T-helper 2 cell treated with Interferon-gamma antibody and Interleukin-4, amounts not matched to agents 100 ng/mL and 5 ng/mL, for 36 hours (primary cell): Measurements from ENCODE around the gene DEGS1. TPM values are rescaled to one million over a fixed set of nuclear protein-coding genes. Genes with fewer than 3 reads are reported as not detected.

Experiments used
- intact Hi-C: fragments of 100-400 bp; cut with micrococcal nuclease; formaldehyde crosslinking; loops from one replicate; pipeline ENCODE4 v1.15.1; 2023
- total RNA-seq: library from RNA; stranded (reverse); gene quantifications from 2 replicates; pipeline ENCODE4 v1.2.3, GENCODE V29; 2022

DEGS1 gene
- total RNA-seq, 1 donor from 2014 or later = 66.1 TPM

GRCh38 chr1:224211206-224211962 is 28.3 kb downstream of the DEGS1 start:
- intact Hi-C loops = no loop called here

GRCh38 chr1:224212618-224213061 is 29.6 kb downstream of the DEGS1 start:
- intact Hi-C loops = no loop called here

- intact Hi-C loops = no loop called here
Observed at GRCh38 chr1:224213438-224214119, 30.5 kb downstream of the DEGS1 start.

GRCh38 chr1:224216382-224216781 is 33.3 kb downstream of the DEGS1 start:
- intact Hi-C loops = no loop called here

GRCh38 chr1:224217655-224218623 is 34.9 kb downstream of the DEGS1 start:
- intact Hi-C loops = no loop called here

GRCh38 chr1:224219011-224219611 is 36.1 kb downstream of the DEGS1 start:
- intact Hi-C loops = no loop called here

- intact Hi-C loops = no loop called here
Observed at GRCh38 chr1:224219612-224220059, 36.6 kb downstream of the DEGS1 start.

GRCh38 chr1:224223819-224224714 is 41.0 kb downstream of the DEGS1 start:
- intact Hi-C loops = no loop called here

- intact Hi-C loops = no loop called here
Observed at GRCh38 chr1:224226849-224227502, 43.9 kb downstream of the DEGS1 start.

GRCh38 chr1:224234017-224234416 is 51.0 kb downstream of the DEGS1 start:
- intact Hi-C loops = no loop called here

GRCh38 chr1:224235813-224236493 is 52.9 kb downstream of the DEGS1 start:
- intact Hi-C loops = no loop called here

GRCh38 chr1:224237119-224237881 is 54.3 kb downstream of the DEGS1 start:
- intact Hi-C loops = no loop called here

GRCh38 chr1:224238212-224238611 is 55.2 kb downstream of the DEGS1 start:
- intact Hi-C loops = no loop called here

- intact Hi-C loops = no loop called here
Observed at GRCh38 chr1:224238756-224239155, 55.7 kb downstream of the DEGS1 start.
